Ishikawa (cell line): ENCODE data around the gene PACC1.

ENCODE experiments used
- CEBPB ChIP-seq: IDR thresholded peaks from 2 replicates; pipeline ENCODE4 v1.6.1; 2012
- CREB1 ChIP-seq: IDR thresholded peaks from 2 replicates; pipeline ENCODE4 v1.6.1; 2012; ENCODE audit warnings: low read depth
- EGR1 ChIP-seq: IDR thresholded peaks from 2 replicates; pipeline ENCODE4 v1.6.1; 2012
- EP300 ChIP-seq: IDR thresholded peaks from 2 replicates; pipeline ENCODE4 v1.6.1; 2012; ENCODE audit warnings: borderline replicate concordance
- FOXM1 ChIP-seq: IDR thresholded peaks from 2 replicates; pipeline ENCODE4 v1.6.1; 2012; ENCODE audit warnings: low read depth, borderline replicate concordance
- MAX ChIP-seq: IDR thresholded peaks from 2 replicates; pipeline ENCODE4 v1.6.1; 2012
- NFIC ChIP-seq: IDR thresholded peaks from 2 replicates; pipeline ENCODE4 v1.6.1; 2012
- RAD21 ChIP-seq: IDR thresholded peaks from 2 replicates; pipeline ENCODE4 v1.6.1; 2012; ENCODE audit warnings: low read depth
- REST ChIP-seq: IDR thresholded peaks from 2 replicates; pipeline ENCODE4 v1.6.1; 2012; ENCODE audit warnings: low read depth, mild to moderate bottlenecking
- TAF1 ChIP-seq: IDR thresholded peaks from 2 replicates; pipeline ENCODE4 v1.6.1; 2012; ENCODE audit warnings: low read depth, mild to moderate bottlenecking
- TCF12 ChIP-seq: IDR thresholded peaks from 2 replicates; pipeline ENCODE4 v1.6.1; 2012; ENCODE audit warnings: low read depth
- TEAD4 ChIP-seq: IDR thresholded peaks from 2 replicates; pipeline ENCODE4 v1.6.1; 2012
- USF1 ChIP-seq: IDR thresholded peaks from 2 replicates; pipeline ENCODE4 v1.6.1; 2012
- YY1 ChIP-seq: IDR thresholded peaks from 2 replicates; pipeline ENCODE4 v1.6.1; 2012; ENCODE audit warnings: low read depth
- ZBTB7A ChIP-seq: IDR thresholded peaks from 2 replicates; pipeline ENCODE4 v1.6.1; 2012; ENCODE audit warnings: low read depth

Gene PACC1

DNA sequence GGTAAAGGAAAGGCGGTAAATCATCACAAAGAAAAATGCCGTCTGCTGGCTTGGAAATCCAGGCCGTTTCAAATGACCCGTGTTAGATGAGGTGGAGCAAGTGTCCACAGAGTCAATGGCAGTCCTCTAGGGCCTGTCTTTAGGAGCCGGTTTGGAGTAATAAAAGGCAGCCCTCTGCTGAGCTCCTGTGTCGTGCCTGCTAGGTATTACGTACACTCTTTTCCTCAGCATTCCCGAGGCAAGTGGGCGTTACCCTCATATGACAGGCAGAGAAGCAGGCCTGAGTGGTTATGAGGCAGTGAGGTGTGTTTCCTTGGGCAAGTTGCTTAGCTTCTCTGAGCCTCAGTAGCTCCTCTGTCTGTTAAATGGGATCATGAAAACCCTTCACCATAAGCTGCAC is 25.7 kb upstream of the PACC1 start:
- TF ChIP-seq USF1 (no peak), YY1 (no peak), MAX (no peak), FOXM1 (no peak), TAF1 (no peak), RAD21 (no peak), NFIC (no peak), ZBTB7A (no peak)

DNA sequence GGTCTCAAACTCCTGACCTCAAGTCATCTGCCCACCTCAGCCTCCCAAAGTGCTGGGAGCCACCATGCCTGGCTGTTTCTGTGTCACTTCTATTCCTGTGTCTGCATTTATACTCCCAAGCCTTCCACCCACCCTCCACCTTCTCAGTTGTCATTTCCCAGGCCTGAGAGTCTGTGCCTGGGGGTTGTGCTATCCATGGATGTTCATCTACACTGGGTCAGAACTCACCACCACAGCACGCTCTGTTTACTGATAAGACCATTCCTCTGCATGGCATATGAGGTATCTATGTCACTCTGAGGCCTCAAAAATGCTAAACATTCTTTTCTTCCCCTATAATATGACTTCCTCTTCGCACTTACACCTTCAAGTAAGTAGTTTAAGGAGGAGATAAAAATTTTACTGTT is 24.1 kb upstream of the PACC1 start:
- TF ChIP-seq REST: no peak
- no peak for TF ChIP-seq TAF1
- no peak for TF ChIP-seq CREB1
- TF ChIP-seq ZBTB7A: no peak
- no peak for TF ChIP-seq EGR1
- TF ChIP-seq TEAD4: no peak

GRCh38 chr1:212437179-212437798 is 22.6 kb upstream of the PACC1 start:
- TF ChIP-seq EP300 (no peak), USF1 (no peak), ZBTB7A (no peak), NFIC (peak; percentile 61), CEBPB (peak; percentile 66), TCF12 (no peak), RAD21 (no peak), YY1 (no peak), FOXM1 (no peak), REST (no peak)

- TF ChIP-seq ZBTB7A: no peak
- TF ChIP-seq YY1: no peak
- no peak for TF ChIP-seq REST
- no peak for TF ChIP-seq RAD21
- TF ChIP-seq CEBPB: no peak
- TF ChIP-seq USF1: no peak
- no peak for TF ChIP-seq TAF1
- no peak for TF ChIP-seq NFIC
- TF ChIP-seq MAX: no peak
- TF ChIP-seq TEAD4: no peak
- no peak for TF ChIP-seq FOXM1
- no peak for TF ChIP-seq EP300
Observed at GRCh38 chr1:212434992-212435391, 20.3 kb upstream of the PACC1 start.
